GM18511 (cell line): ENCODE results near the gene CATSPERB.
"Not testable (repeated sequence)": the region's sequence is repeated elsewhere in the genome, so short reads cannot be mapped to it uniquely, and the experiment has no call there.

Experiments
- ATAC-seq: cut with Tn5 transposase; IDR thresholded peaks from one replicate; pipeline ENCODE4 v1.9.1; 2021; ENCODE audit warnings: mild to moderate bottlenecking, moderate library complexity; ENCODE audit not compliant: unreplicated experiment

CATSPERB gene, protein sequence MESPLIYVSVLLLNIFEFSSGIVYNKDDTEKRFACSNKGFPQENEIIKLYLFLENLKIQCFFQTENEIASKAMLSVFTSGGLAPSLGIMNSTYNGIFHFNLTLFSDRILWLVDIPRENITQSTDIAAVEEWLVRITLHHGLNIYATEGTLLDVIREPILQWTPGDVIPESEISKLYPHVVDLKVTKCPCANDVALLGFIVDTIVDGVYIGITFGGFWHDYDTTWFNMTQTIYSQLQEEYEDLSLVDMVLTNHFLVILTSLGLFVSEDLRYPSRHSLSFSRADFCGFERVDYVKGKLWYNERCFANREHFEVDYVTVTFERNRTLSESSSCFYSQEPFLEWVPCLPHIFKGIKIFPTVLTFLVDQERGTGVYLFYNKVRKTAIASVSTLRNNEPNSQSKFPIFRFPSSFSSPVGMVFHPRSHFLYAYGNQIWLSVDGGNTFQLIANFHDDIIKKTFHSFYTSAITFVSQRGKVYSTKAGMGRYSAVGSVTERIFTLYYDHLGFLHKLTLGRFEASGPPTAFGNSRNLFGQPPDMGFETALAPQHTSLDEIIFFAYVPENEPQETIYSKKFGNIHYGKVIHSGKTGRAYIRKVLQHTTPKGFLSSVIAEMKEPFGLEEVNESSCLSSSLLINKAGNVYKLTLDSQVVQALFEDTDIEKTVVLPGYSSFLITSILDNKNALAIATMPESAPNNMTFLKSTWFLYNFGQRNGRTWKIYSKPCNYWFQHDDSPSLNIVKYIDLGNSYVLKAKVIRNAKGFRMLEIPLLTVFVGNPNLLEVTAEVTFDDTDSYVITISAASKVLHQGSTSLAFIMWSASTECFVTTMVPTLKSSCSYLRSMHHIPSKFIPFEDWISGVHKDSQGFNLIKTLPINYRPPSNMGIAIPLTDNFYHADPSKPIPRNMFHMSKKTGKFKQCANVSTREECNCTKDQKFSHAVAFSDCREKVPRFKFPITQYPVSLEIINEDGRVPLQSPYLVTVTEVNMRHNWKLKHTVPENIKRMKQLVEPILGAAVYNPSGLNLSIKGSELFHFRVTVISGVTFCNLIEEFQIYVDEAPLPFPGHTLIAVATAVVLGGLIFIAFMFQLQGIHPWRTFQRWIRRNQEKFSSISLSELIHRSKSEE

DNA sequence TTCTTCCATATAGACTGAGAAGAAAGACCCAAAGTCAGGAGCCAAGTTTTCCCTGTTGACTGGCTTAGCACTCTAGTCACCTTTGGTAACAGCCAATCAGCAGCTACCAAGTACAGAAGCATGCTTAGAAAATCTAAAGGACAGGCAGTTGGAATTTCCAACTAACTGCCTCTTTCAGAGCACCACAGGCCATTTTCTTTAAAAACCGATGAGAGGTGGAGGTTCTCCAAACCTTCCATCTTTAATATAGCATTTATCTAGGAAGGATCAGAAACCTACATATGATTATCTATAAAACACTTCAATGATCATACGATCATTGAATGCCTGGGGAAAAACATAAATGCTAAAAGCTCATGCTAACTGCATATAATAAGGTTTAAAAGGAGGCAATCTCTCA, at the start of gene CATSPERB:
Gene CATSPERB (minus strand): TSS at position 101 of the 400 bp plus-strand sequence. CDS start 2,607 bp downstream, outside the sequence.
- no peak for ATAC-seq

DNA sequence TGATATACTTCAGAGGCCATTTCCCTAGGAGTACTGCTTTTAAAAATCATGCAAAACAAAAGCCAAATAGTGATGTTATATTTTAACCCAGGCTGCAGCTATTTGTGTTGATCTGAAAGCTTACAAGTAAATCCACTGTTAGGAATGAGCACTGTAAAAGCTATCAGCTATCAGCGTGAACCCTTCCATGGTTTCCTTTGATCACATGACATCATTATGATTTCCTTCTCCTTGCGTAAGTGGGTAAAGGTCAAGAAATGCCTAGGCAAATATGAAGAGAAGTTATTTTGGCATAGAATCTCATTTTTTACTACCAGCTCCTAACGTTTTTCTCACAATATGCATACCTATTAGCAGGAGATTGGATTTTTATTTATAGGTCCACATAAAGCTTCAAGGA, 48.6 kb upstream of the CATSPERB start:
- no peak for ATAC-seq

DNA sequence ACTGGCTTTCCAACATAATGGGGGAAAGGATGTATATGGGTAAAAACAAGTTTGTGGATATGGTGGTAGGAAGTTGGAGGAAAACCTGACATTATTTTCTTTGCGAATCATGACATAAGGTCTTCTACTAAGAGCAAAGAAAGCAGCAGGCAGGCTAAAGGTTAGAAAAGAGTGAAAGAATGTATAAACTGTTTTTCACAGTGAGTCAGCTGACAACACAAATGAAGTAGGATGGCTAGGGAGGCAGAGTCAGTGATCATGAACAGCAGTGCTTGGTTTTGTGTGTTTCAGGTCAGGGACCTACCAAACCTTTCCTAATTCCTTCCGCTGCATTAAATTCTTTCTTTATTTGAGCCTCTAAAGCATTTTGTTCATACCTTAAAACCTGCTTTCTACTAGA, 46.3 kb upstream of the CATSPERB start:
- no peak for ATAC-seq

DNA sequence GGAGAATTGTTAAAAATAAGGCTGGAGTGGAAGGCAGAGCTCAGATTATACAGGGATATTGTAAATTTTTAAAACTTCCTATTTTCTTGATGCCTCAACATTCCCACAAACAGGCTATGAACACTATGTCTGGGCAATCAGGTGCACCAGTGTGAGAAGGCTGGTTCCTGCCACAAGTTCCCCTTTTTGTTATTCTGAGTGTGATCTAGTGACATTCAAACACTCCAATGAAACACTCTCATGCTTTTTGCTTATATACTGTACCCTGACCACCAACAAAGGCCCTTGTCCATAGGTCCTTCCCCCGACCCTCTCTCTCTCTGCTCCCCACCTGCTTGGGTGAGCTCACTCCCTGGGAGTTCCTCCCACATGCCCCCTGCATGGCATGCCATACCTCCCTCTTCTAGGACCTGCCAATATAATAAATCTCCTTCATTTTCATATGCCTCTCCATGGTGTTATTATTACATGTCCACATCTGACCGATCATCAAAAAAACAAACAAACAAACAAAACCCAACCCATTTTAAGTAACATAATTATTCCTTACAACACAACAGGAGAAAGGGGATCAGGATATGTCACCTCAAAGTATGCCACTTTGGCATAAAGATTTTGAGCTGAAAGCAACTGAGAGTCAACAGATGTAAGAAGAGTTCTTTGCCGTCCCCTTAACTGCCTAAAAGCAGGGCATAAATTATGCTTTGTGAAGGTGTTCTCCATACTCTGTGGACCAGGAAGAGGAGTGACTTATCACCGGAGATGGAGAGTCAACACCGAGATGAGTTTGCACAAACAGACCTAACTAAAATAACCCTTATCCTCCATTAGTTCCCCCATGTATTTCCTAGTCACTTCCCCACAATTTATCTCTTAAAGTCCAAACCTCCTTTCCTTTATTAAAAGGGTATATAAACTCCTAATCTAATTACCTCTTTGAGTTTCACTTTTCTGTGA, 42.5 kb upstream of the CATSPERB start:
- ATAC-seq: no peak

DNA sequence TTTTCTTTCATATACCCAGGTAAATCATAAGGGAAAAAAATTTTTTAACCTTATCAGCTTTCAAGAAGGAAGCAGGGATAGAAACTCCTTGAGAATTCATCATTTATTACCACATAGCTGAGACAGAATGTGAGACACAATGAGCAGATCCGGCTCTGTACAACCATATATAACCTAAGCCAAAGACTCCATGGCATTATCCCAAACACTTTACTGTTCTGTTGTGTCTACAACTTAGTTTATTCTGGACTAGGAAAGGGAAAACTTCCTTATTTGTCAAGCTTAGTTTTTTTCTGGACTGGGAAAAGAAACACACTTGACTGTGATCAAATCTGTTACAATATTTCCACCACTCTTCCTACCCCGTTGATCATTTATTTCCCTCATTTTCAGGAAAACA, 38.3 kb upstream of the CATSPERB start:
- no peak for ATAC-seq

DNA sequence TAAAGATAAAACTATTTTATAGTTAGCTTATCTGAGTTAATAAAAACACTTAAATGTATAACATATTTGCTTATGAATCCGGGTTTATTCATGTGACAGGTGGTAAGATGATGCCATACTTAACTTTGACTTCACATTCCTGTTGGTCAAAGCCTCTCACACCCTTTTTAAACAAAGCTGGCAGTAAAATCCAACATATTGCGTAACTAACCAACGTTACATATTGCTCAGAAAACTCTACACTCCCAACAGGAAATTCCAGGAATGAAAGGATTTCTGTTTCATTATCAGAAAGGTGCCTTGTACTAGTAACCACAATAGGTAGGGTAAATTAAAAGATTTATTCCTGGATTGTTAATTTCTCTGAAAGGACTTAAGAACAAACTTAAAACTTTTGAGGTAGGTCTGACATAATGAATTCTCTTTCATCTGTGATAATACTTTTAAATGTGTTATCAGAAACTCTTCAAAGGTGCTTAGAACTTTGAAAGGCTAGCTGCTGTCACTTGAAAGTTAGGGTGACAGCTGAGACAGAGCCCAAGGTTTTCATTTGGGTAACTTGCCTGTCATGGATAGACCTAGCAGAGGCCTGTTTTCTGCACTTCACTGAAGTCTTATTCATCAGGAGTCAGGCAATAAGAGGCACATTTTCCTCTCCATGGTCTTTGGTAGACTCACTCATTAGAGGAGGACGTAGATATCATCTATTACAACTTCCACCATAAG, 23.8 kb upstream of the CATSPERB start:
- ATAC-seq: no peak

DNA sequence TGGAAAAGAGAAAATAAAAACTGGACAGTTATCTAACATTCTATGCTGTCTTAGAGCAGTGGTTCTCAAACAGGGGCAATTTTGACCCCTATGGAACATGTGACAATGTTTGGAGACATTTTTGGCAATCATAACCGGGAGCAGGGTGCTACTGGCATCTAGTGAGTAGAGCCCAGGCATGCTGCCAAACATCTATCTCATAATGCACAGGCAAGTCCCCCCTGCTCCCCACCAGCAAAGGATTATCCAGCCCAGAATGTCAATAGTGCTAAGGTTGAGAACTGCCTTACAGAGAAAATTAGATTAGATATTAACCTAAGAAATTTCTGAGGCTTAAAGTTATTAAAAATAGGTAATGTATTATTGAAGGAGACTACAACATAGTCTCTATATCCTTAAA, 22.9 kb upstream of the CATSPERB start:
- no peak for ATAC-seq

DNA sequence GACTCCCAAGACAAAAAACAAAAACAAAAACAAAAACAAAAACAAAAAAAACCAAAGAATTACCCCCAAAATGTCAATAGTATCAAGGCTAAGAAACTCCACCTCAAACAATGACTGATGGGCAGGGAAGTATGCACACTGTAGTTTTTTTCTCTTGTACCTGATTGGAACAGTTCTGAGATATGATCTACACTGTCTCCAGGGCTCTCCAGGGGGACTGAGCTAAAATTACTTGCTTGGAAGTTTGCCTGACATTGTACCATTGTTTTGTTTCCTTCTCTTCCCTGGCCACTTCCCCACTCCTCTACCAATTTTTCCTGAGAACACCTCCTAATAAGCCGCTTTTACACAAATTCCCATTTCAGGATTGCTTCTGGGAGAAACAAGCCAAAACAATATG, 22.3 kb upstream of the CATSPERB start:
- no peak for ATAC-seq

DNA sequence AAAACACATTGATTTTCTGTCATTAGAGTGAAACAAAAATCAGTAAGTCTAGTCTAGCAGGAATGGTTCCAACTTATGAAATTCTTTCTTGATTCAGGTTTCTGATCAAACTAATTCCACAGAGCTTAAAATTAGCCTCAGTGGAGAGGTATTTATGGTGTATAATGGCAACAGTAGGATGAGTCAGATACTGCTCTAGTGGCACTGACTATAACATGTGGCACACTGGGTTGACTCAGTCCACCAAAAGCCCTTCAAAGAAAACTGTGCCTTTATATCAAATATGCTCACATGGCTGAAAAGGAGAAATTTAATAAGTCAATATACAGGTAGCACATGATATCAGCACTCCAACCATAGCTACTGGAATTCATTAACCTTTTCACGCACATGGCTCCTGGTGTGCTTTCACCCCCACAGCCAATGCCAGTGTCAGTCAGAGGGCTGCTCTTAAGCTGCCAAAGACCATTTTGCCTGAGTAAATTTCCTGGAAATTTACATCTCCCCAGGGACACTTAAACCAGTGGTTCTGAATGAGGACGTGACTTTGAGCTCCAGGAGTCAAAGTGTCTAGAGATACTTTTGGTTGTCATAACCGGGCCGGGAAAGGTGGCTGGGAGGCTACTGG, 21.7 kb upstream of the CATSPERB start:
- no peak for ATAC-seq

DNA sequence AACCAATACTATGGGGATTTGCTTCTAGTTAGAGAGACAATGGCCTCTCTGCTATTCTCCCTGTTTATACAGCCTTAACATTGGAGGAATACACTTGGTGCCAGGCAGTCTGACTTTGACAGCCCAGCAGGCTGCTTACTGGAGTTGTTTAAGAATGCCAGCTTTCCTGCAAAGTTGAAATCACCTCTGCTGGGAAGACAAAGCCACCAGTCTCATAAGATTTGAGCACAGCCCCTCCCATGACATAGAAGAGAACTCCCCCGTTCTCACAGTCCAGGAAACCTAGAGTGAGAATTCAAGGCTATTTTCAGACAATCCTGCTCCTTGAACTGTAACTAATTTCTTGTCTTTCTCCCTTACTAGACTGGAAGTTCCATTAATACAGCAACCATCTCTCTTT, 21.1 kb upstream of the CATSPERB start:
- ATAC-seq: no peak

DNA sequence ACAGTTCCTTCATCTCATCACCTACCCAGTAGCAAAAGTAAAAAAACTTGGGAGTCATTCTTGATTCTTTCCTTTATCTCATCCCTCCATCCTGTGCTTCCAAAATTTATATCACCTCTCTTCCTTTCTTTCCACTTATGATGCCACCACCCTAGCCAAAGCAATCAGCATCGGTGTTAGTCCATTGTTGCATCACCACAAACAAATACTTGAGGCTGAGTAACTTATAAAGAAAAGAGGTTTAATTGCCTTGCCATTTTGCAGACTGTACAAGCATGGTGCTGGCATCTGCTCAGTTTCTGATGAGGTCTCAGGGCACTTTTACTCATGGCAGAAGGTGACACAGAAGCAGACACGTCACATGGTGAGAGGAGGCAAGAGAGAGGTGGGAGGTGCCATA, 19.8 kb upstream of the CATSPERB start:
- ATAC-seq: no peak

DNA sequence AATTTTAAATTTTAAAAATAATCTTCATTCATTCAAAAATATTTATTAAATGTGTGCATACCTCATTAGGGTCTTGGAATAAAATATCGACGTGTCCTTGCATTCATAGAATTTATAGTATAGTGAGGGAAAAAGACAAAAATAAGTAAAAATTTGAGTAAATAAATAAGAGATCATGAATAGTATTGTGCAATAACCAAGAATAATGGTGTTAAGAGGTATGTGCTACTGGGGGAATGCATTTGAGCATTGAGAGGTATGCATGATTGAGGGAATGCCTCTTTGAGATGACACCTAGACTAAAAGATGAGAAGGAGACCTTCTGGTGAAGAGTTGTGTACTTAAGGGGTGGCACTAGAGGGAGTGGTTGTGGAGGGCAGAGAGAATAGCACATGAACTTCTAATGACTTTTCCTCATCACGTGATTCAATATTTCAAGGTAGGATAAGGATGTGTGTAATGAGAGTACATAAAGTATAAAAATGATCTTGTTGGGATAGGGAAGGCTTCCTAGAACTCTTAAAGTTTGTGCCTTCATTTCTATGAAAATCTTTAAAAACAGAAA, 18.8 kb upstream of the CATSPERB start:
- ATAC-seq: no peak

DNA sequence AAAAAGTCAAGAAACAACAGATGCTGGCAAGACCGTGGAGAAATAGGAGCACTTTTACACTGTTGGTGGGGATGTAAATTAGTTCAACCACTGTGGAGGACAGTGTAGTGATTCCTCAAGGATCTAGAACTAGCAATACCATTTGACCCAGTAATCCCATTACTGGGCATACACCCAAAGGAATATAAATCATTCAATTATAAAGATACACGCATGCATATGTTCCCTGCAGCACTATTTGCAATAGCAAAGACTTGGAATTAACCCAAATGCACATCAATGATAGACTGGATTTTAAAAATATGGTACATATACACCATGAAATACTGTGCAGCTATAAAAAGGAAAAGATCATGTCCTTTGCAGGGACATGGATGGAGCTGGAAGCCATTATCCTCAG, 18.0 kb upstream of the CATSPERB start:
- no peak for ATAC-seq

DNA sequence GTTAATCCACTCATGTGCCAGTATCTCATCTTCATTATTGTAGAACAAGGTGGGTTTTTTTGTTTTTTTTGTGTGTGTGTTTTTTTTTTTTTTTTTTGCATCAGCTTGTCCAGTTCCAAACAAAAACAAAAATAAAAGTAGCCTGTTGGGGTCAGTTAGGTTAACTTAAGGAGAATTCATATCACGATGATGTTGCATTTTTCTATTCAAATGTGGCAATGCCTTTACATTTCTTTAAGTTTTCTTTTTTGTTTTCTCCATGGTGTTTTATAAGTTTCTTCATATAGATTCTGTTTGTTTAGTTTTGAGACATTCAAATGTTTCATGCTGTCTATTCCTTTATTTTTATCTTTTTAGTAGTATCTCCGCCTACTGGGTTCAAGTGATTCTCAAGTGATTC, 16.2 kb upstream of the CATSPERB start:
- ATAC-seq: no peak

DNA sequence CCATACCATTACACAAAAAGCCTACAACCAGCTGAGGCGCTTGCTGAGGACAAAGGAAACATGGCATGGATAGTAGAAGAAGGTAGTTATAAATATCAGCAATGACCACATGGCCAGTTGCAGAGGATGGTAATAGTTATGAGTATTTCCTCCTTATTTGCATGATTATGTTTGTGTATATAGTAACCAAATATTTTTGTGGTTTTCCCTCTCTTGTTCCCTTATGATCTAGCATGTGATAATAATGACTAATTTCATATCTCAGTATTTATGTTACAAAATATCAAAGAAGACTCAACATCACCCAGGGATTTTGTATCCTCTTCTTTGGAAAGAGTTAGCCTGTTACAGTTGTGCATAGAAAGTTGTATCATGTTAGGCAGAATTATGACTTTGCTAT, 13.5 kb upstream of the CATSPERB start:
- no peak for ATAC-seq

DNA sequence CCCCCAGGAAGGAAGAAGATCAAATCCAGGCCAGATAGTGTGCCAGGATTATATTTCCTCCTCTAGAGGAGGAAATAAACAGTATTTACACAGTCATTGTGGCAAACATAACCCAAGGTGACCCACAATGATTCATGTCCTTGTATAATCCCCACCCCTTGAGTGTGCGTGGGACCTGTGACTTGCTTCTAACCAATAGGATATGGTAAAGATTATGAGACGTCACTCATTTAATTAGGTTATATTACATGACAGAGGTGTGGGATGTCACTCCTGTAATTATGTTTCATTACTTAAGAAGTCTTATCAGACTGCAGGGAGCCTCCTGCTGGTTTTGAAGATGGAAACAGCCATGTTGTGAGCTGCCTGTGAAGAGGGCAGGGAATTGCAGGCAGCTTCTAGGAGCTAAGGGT, 12.2 kb upstream of the CATSPERB start:
- ATAC-seq: no peak

DNA sequence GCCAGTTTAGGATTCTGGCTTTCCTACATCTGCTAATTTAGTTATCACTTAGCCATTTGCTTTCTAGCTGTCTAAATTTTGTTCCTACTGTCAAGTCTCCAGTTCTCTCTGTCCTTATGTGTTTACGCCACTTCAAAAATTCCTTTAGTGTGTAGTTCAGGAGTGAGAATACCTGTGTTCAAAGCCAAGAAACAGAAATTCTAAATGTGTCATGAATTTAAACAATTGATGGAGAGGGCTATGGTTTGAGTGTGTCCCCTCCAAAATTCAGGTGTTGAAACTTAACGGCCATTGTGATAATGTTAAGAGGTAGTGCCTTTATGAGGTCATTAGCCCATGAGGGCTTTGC, 11.4 kb upstream of the CATSPERB start:
- ATAC-seq: no peak

DNA sequence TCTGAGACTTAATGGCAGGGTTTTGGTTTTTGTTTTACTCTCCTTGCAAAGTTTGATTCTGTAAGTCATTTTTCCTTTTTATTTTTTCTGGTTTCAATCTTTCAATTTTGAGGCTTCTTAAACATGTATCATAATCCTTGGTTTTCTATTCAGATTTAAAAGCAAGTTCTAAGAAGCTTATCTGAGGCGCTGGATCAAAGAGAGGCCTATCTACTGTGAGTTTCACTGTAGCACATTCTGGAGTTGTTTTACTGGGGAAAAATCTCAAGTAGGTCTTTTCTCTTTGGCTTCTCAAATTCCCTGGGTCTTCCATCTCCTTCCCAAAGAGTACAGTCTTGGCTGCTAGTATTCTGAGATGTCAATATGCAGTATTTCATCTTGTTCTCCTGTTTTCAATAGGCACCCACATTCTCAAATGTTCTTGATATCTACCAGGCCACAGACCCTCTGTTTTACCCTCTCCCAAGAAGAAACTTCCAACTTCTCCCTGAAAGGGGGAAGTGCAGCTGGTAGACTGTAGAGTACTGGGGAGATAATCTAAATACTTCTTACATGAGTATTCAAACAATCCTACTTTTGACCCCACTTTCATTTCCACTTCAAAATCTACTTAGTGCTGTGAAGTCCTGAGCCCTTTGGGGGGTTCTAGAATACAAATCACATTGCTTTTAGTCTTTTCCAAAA, 10.9 kb upstream of the CATSPERB start:
- no peak for ATAC-seq

DNA sequence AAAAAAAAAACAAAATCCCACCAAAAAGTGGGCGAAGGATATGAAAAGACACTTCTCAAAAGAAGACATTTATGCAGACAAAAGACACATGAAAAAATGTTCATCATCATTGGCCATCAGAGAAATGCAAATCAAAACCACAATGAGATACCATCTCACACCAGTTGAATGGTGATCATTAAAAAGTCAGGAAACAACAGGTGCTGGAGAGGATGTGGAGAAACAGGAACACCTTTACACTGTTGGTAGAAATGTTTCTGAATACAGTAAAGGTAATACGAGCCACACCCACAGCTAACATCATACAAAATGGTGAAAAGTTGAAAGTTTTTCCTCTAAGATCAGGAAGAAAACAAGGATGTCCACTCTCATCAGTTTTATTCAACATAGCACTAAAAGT, 8.0 kb upstream of the CATSPERB start:
- not testable (repeated sequence) for ATAC-seq
